ENCODE results near the gene TMEM260. TPM values are rescaled to one million over a fixed set of nuclear protein-coding genes. Genes with fewer than 3 reads are reported as not detected.

The TMEM260 gene
- total and polyA plus RNA-seq, 10 of the 15 experiments (the other 5 are each of a cell fraction or from before 2014, with no cell fraction given): 3.2 to 13.6 (median 11.0) TPM

DNA sequence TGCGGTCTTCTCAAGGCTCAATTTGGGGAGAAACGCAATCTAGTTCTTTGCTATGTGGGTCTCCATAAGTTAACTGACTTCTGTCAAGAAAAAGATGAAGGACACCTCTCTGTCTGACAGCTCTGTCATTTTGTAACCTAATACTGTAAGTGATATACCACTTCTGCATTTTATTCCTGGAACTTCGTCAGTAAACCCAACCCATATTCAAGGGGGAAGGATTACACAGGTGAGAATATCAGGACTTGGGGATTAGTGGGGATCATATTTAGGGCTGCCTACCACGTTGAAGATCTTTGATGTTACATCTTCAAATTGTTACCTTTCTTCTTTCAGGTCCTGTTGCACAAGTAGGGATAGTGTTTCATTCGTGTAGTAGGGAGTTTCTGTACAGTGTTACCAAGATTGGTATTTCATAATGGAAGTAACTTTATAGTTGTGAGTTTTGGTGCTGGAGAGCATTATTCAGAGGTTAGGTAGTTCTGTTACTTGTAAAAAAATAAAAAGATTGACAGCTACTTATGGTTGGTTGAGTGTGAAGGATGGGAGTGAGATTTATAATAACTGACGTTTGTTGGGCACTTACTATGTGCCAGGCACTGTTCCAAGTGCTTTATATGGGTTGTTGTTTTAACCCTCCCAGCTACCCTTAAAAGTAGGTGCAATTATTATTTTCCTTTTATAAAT, 1.6 kb downstream of the TMEM260 start (continued):
- TF ChIP-seq EED (IDR thresholded peaks at IDR 0.05; ENCODE audit: low read depth) (no peak), IKZF2 (IDR thresholded peaks at IDR 0.05) (peak; percentile 68), POU2F2 (IDR thresholded peaks at IDR 0.05; ENCODE audit: borderline replicate concordance, low read depth, low read length) (no peak), SMAD5 (IDR thresholded peaks at IDR 0.05; ENCODE audit: low read depth) (no peak), ZBED1 (IDR thresholded peaks at IDR 0.05; ENCODE audit: borderline replicate concordance) (no peak), RUNX3 (IDR thresholded peaks at IDR 0.05; ENCODE audit: low read length) (peak; percentile 48), ZSCAN29 (IDR thresholded peaks at IDR 0.05) (no peak), MTA2 (IDR thresholded peaks at IDR 0.05; ENCODE audit: low read depth) (peak; percentile 30; the same call in 1 of the 2 replicates), MYB (IDR thresholded peaks at IDR 0.05; ENCODE audit: borderline replicate concordance, low read depth, low read length) (no peak), ZNF24 (IDR thresholded peaks at IDR 0.05) (no peak), IKZF1 (conservative IDR thresholded peaks at IDR 0.05) (peak; percentile 40; the same call in 1 of the 2 replicates), BACH1 (IDR thresholded peaks at IDR 0.05; ENCODE audit: borderline replicate concordance) (no peak), STAT3 (IDR thresholded peaks at IDR 0.05; ENCODE audit: low read depth, low read length) (no peak), BMI1 (IDR thresholded peaks at IDR 0.05; ENCODE audit: borderline replicate concordance) (0 out of 2 replicates have a peak, but pooled peaks have one; percentile 39), CHD2 (IDR thresholded peaks at IDR 0.05; ENCODE audit: borderline replicate concordance, low read depth, low read length) (no peak), SMARCA5 (IDR thresholded peaks at IDR 0.05) (no peak), CBFB (IDR thresholded peaks at IDR 0.05; ENCODE audit: low read depth) (no peak), TCF3 (IDR thresholded peaks at IDR 0.05; ENCODE audit: borderline replicate concordance, insufficient read depth, low read depth, low read length) (no peak), FOXM1 (IDR thresholded peaks at IDR 0.05; ENCODE audit: low read depth, low read length) (no peak), SPI1 (IDR thresholded peaks at IDR 0.05; ENCODE audit: borderline replicate concordance, insufficient read depth, low read depth, low read length) (peak; percentile 91), DPF2 (IDR thresholded peaks at IDR 0.05) (peak; percentile 23; the same call in 1 of the 2 replicates), FOS (IDR thresholded peaks at IDR 0.05; ENCODE audit: borderline replicate concordance, extremely low read depth, insufficient read length) (no peak)
- TF ChIP-seq, protein P1, sequence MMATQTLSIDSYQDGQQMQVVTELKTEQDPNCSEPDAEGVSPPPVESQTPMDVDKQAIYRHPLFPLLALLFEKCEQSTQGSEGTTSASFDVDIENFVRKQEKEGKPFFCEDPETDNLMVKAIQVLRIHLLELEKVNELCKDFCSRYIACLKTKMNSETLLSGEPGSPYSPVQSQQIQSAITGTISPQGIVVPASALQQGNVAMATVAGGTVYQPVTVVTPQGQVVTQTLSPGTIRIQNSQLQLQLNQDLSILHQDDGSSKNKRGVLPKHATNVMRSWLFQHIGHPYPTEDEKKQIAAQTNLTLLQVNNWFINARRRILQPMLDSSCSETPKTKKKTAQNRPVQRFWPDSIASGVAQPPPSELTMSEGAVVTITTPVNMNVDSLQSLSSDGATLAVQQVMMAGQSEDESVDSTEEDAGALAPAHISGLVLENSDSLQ (IDR thresholded peaks at IDR 0.05): peak; percentile 75
- TF ChIP-seq, protein P2, sequence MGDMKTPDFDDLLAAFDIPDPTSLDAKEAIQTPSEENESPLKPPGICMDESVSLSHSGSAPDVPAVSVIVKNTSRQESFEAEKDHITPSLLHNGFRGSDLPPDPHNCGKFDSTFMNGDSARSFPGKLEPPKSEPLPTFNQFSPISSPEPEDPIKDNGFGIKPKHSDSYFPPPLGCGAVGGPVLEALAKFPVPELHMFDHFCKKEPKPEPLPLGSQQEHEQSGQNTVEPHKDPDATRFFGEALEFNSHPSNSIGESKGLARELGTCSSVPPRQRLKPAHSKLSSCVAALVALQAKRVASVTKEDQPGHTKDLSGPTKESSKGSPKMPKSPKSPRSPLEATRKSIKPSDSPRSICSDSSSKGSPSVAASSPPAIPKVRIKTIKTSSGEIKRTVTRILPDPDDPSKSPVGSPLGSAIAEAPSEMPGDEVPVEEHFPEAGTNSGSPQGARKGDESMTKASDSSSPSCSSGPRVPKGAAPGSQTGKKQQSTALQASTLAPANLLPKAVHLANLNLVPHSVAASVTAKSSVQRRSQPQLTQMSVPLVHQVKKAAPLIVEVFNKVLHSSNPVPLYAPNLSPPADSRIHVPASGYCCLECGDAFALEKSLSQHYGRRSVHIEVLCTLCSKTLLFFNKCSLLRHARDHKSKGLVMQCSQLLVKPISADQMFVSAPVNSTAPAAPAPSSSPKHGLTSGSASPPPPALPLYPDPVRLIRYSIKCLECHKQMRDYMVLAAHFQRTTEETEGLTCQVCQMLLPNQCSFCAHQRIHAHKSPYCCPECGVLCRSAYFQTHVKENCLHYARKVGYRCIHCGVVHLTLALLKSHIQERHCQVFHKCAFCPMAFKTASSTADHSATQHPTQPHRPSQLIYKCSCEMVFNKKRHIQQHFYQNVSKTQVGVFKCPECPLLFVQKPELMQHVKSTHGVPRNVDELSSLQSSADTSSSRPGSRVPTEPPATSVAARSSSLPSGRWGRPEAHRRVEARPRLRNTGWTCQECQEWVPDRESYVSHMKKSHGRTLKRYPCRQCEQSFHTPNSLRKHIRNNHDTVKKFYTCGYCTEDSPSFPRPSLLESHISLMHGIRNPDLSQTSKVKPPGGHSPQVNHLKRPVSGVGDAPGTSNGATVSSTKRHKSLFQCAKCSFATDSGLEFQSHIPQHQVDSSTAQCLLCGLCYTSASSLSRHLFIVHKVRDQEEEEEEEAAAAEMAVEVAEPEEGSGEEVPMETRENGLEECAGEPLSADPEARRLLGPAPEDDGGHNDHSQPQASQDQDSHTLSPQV (IDR thresholded peaks at IDR 0.05): no peak

Data from GM12878 (cell line).